ENCODE data around the gene CD55.
A peak's percentile ranks its signal among the peaks of the same experiment; 100 is the strongest.

Gene CD55

DNA sequence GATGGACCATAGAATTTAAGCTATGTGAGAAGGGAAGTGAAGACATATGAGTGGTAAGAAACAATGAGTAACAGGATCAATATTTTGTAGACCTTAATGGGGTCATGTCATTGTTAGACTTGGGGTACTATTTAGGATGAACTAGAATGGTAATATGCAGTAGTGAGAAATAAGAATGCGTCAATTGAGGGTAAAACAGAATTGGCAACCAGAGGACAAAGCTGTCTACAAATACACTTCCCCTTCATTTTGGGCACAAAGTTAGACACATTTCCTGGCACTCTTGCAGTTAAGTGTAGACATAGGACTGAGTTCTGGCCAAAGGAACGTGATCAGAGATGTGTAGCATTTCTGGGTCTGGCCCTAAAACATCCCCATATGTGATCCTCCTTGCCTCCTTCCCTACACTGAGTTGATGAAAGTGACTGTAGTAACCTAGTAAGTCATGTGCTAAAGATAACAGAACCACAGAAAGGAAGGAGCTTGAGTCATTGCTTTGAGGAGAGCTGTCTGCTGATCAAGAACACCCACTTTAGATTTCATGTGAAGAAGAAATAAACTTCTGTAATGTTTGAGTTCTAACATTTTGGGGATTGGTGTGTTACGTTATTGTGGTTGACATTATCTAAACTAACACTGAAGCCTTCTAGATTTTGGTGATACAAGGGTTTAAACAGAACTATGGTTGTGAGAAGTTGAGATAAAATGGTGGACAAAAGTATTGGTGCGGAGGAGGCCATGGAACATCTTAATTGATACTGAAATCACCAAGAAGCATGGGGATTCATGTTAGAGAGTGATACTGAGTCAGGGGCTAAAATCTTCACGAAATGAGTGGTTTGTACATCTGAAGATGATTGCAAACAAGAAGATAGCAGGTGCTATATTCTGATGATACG lies 41.7 kb downstream of the CD55 start:
- no peak for DNase-seq
- Histone ChIP-seq H3K9me3 (replicated peaks; ENCODE audit: insufficient read depth, low read length) (no peaks in the 10 kb centered on the region), H3K4me3 (ENCODE audit: low read length) (no peak overlapping the region), H3K4me2 (ENCODE audit: low read depth, low read length) (no peak overlapping the region), H3F3A (ENCODE audit: insufficient read depth, low read length) (peaks cover 11% of the 10 kb centered on the region), H4K20me1 (ENCODE audit: insufficient read depth, low read length) (no peaks in the 10 kb centered on the region), H3K4me1 (ENCODE audit: low read length) (peaks cover 23% of the 10 kb centered on the region), H2AFZ (ENCODE audit: low read length) (no peak overlapping the region), H3K36me3 (replicated peaks; ENCODE audit: insufficient read depth, low read length) (no peaks in the 10 kb centered on the region), H3K27me3 (replicated peaks; ENCODE audit: insufficient read depth, low read length) (peaks cover 8% of the 10 kb centered on the region), H3K27ac (ENCODE audit: low read length) (no peak overlapping the region), H3K9me2 (replicated peaks; ENCODE audit: insufficient read depth, low read length) (no peaks in the 10 kb centered on the region), H3K79me2 (ENCODE audit: low read length) (no peaks in the 10 kb centered on the region), H3K9ac (ENCODE audit: low read length) (no peak overlapping the region)
- TF ChIP-seq CTCF (IDR thresholded peaks at IDR 0.05; ENCODE audit: low read length) (no peak), EZH2 (optimal IDR thresholded peaks at IDR 0.05; ENCODE audit: low read depth, low read length) (no peak), EZH2phosphoT487 (IDR thresholded peaks at IDR 0.05; ENCODE audit: low read length) (no peak)

DNA sequence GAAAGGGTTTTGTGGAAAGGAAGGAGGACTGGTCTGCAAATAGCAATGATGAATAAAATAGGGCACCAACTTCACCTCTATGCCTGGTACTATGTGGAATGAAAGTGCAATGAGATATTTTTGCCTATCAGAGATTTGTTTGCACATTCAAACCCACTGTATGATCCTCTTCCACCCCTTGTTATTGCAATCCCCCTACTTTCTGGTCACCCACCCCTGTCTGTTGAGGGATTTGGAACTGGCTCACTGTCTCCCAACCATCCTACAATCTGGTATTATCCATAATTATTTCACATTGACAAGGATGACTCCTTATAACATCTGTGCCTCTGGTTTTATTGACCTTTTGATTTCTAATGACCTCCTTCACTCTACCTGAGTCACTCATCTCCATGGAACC lies 42.4 kb downstream of the CD55 start:
- Histone ChIP-seq H3K9me3 (replicated peaks; ENCODE audit: insufficient read depth, low read length) (no peaks in the 10 kb centered on the region), H3K9me2 (replicated peaks; ENCODE audit: insufficient read depth, low read length) (no peaks in the 10 kb centered on the region), H3K27ac (ENCODE audit: low read length) (no peak overlapping the region), H3K4me1 (ENCODE audit: low read length) (peaks cover 23% of the 10 kb centered on the region), H3K27me3 (replicated peaks; ENCODE audit: insufficient read depth, low read length) (peaks cover 8% of the 10 kb centered on the region), H3K4me3 (ENCODE audit: low read length) (no peak overlapping the region), H3F3A (ENCODE audit: insufficient read depth, low read length) (peaks cover 11% of the 10 kb centered on the region), H3K9ac (ENCODE audit: low read length) (no peak overlapping the region), H3K36me3 (replicated peaks; ENCODE audit: insufficient read depth, low read length) (no peaks in the 10 kb centered on the region), H4K20me1 (ENCODE audit: insufficient read depth, low read length) (no peaks in the 10 kb centered on the region), H2AFZ (ENCODE audit: low read length) (no peak overlapping the region), H3K79me2 (ENCODE audit: low read length) (no peaks in the 10 kb centered on the region), H3K4me2 (ENCODE audit: low read depth, low read length) (0 out of 2 replicates have a peak overlapping the region, but pooled peaks have one; percentile 52)
- no peak for TF ChIP-seq EZH2 (optimal IDR thresholded peaks at IDR 0.05; ENCODE audit: low read depth, low read length)
- TF ChIP-seq EZH2phosphoT487 (IDR thresholded peaks at IDR 0.05; ENCODE audit: low read length) = no peak
- TF ChIP-seq CTCF (IDR thresholded peaks at IDR 0.05; ENCODE audit: low read length) = no peak
- DNase-seq = no peak

GRCh38 chr1:207364614-207365013 lies 43.1 kb downstream of the CD55 start:
- Histone ChIP-seq H4K20me1 (ENCODE audit: insufficient read depth, low read length) (no peaks in the 10 kb centered on the region), H3K9me2 (replicated peaks; ENCODE audit: insufficient read depth, low read length) (no peaks in the 10 kb centered on the region), H3K9ac (ENCODE audit: low read length) (no peak overlapping the region), H3K4me2 (ENCODE audit: low read depth, low read length) (peak overlapping the region; percentile 52), H3K4me3 (ENCODE audit: low read length) (0 out of 2 replicates have a peak overlapping the region, but pooled peaks have one; percentile 2), H3K79me2 (ENCODE audit: low read length) (no peaks in the 10 kb centered on the region), H3K9me3 (replicated peaks; ENCODE audit: insufficient read depth, low read length) (no peaks in the 10 kb centered on the region), H3K36me3 (replicated peaks; ENCODE audit: insufficient read depth, low read length) (no peaks in the 10 kb centered on the region), H3F3A (ENCODE audit: insufficient read depth, low read length) (peaks cover 11% of the 10 kb centered on the region), H3K4me1 (ENCODE audit: low read length) (peaks cover 23% of the 10 kb centered on the region), H3K27me3 (replicated peaks; ENCODE audit: insufficient read depth, low read length) (peaks cover 8% of the 10 kb centered on the region), H3K27ac (ENCODE audit: low read length) (peak overlapping the region; percentile 6; the same call in 1 of the 2 replicates), H2AFZ (ENCODE audit: low read length) (no peak overlapping the region)
- DNase-seq = peak; percentile 96
- TF ChIP-seq CTCF (IDR thresholded peaks at IDR 0.05; ENCODE audit: low read length) (no peak), EZH2phosphoT487 (IDR thresholded peaks at IDR 0.05; ENCODE audit: low read length) (no peak), EZH2 (optimal IDR thresholded peaks at IDR 0.05; ENCODE audit: low read depth, low read length) (no peak)
